ENCODE results near the gene NOTCH1.

DNA sequence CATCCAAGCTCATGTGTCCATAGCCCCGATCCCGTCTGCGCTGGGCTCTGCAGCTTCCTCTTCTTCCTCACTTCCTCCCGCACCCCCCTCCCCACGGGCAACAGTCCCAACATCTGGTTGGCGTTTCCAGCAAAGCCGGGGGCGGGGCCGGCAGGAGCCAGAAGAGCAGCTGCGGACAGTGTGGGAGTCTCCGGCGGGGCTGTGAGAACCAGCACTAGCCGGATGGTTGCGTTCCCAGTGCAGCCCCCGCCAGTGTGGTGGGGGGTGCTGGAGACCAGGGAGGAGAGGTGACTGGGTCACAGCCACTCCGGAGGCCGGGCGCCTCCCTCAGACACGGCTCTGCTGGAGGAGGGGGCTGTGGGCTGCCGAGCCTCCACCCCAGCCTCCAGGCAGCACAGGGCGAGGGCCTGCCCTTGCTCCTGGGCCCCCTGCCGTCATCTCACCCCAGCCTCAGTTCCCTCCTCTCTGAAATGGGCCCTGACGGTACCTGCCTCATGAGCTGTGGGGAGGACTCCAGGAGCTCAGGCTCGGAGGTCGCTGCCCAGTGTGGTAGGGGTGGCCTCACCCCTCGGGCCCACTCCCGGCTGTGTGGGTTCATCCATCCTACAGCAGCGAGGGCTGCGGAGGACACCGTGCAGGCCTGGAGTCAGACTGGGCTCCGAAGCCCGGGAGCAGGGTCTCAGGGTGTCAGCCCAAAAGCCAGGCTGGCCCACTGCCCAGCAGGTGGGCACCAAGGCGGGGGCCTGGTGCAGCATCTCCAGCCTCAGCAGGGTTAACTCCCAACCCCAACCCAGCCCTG is 41.5 kb upstream of the NOTCH1 start:
- TF ChIP-seq, protein P1, sequence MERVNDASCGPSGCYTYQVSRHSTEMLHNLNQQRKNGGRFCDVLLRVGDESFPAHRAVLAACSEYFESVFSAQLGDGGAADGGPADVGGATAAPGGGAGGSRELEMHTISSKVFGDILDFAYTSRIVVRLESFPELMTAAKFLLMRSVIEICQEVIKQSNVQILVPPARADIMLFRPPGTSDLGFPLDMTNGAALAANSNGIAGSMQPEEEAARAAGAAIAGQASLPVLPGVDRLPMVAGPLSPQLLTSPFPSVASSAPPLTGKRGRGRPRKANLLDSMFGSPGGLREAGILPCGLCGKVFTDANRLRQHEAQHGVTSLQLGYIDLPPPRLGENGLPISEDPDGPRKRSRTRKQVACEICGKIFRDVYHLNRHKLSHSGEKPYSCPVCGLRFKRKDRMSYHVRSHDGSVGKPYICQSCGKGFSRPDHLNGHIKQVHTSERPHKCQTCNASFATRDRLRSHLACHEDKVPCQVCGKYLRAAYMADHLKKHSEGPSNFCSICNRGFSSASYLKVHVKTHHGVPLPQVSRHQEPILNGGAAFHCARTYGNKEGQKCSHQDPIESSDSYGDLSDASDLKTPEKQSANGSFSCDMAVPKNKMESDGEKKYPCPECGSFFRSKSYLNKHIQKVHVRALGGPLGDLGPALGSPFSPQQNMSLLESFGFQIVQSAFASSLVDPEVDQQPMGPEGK (CRISPR knock-in tag; IDR thresholded peaks at IDR 0.05; ENCODE audit: borderline replicate concordance), result no peak
- TF ChIP-seq, protein P2, sequence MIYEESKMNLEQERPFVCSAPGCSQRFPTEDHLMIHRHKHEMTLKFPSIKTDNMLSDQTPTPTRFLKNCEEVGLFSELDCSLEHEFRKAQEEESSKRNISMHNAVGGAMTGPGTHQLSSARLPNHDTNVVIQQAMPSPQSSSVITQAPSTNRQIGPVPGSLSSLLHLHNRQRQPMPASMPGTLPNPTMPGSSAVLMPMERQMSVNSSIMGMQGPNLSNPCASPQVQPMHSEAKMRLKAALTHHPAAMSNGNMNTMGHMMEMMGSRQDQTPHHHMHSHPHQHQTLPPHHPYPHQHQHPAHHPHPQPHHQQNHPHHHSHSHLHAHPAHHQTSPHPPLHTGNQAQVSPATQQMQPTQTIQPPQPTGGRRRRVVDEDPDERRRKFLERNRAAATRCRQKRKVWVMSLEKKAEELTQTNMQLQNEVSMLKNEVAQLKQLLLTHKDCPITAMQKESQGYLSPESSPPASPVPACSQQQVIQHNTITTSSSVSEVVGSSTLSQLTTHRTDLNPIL (CRISPR knock-in tag; IDR thresholded peaks at IDR 0.05; ENCODE audit: low read depth), result no peak
- TF ChIP-seq RARB (CRISPR knock-in tag; IDR thresholded peaks at IDR 0.05), result no peak
- TF ChIP-seq PPARA (CRISPR knock-in tag; IDR thresholded peaks at IDR 0.05; ENCODE audit: borderline replicate concordance), result no peak
- TF ChIP-seq CSDC2 (CRISPR knock-in tag; IDR thresholded peaks at IDR 0.05), result no peak
- TF ChIP-seq, protein P3, sequence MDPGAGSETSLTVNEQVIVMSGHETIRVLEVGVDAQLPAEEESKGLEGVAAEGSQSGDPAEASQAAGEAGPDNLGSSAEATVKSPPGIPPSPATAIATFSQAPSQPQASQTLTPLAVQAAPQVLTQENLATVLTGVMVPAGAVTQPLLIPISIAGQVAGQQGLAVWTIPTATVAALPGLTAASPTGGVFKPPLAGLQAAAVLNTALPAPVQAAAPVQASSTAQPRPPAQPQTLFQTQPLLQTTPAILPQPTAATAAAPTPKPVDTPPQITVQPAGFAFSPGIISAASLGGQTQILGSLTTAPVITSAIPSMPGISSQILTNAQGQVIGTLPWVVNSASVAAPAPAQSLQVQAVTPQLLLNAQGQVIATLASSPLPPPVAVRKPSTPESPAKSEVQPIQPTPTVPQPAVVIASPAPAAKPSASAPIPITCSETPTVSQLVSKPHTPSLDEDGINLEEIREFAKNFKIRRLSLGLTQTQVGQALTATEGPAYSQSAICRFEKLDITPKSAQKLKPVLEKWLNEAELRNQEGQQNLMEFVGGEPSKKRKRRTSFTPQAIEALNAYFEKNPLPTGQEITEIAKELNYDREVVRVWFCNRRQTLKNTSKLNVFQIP (CRISPR knock-in tag; IDR thresholded peaks at IDR 0.05; ENCODE audit: borderline replicate concordance, low read depth), result no peak
- TF ChIP-seq ZFP30 (CRISPR knock-in tag; IDR thresholded peaks at IDR 0.05), result no peak
- no peak for TF ChIP-seq BACH2 (CRISPR knock-in tag; IDR thresholded peaks at IDR 0.05; ENCODE audit: borderline replicate concordance)
- TF ChIP-seq OSR1 (CRISPR knock-in tag; IDR thresholded peaks at IDR 0.05), result no peak
- no peak for TF ChIP-seq GLIS3 (CRISPR knock-in tag; IDR thresholded peaks at IDR 0.05)

Measured in SK-N-SH treated with all-trans-retinoic acid at 6 μM for 48 hours (cell line).